SU-DHL-6 (cell line): ENCODE measurements around the gene IDH2.

Source experiments
- CTCF ChIP-seq: fragments of 200-600 bp; sonication (generic); IDR thresholded peaks from one replicate; pipeline ENCODE4 v1.5.1; 2017; ENCODE audit warnings: antibody characterized with exemption, mild to moderate bottlenecking, low read length, moderate library complexity; ENCODE audit not compliant: insufficient read depth, poor library complexity, severe bottlenecking
- EZH2phosphoT487 ChIP-seq: fragments of 200-600 bp; sonication (generic), shearing (Covaris generic); conservative IDR thresholded peaks from 2 replicates; pipeline ENCODE4 v1.6.1; 2018; ENCODE audit warnings: mild to moderate bottlenecking, antibody characterized with exemption, low read length, moderate library complexity, mixed read lengths

GRCh38 chr15:90130291-90130690, 28.0 kb upstream of the IDH2 start:
- no peak for TF ChIP-seq CTCF
- TF ChIP-seq EZH2phosphoT487: no peak
